ENCODE measurements around the gene NTPCR.

GRCh38 chr1:232906441-232906840 lies 44.0 kb upstream of the NTPCR start:
- TF ChIP-seq EZH2 (IDR thresholded peaks at IDR 0.05; ENCODE audit: low read length) (no peak), CTCF (optimal IDR thresholded peaks at IDR 0.05 in 1 of 3, IDR thresholded peaks at IDR 0.05 in 1 of 3, conservative IDR thresholded peaks at IDR 0.05 in 1 of 3; ENCODE audit: extremely low read depth in 1 of 3, insufficient read depth in 2 of 3, low read length in 3 of 3) (no peak)
